CD4-positive, alpha-beta T cell treated with Interferon gamma for 1 hour (primary cell): ENCODE results near the gene RAP2C.

Experiments used
- DNase-seq: peaks from one replicate; pipeline ENCODE4 v3.0.0-alpha.2; 2020

The RAP2C gene

DNA sequence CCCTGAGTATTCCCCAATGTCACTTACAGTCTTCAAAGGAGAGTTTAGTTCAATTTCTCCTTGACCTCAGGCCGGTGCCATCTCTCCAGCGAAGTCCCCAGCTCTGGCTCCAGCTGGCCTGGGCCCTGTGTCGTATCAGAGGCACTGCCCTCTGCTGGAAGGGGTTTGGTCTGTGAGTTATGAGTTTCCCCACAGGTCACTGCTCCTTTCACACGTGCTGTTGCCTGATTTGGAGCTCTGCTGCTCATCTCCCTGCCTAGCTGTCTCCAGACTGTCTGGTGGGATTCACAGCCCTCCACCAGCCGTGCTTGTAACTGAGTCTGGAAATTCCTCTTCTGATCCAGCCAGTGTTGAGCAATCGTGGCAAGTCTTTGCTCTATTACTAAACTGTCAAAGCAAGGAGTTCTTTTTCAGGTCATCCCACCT is at the start of gene RAP2C:
TSS of gene RAP2C (minus strand) at position 105 of the 426 bp plus-strand sequence. CDS start 2,179 bp downstream, outside the sequence.
- DNase-seq, result peak; percentile 71

DNA sequence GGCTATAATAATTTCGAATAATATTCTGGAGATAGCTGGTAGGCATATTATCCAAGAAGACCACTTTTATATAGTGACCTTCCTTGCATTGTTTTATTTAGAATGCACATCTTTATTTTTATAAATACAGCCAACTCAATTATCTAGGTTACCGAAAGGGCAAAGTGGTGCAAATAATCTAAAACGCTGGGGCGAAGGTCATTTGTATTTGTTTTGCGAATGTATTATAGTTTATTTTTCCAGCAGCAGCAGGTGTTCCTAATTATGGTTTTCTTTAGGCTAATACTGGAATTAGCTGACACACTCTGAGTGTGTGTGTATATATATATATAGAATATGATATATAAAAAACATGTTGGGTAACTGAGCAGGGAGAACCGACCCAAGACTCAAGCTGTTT is 48.1 kb upstream of the RAP2C start:
- DNase-seq, result no peak

DNA sequence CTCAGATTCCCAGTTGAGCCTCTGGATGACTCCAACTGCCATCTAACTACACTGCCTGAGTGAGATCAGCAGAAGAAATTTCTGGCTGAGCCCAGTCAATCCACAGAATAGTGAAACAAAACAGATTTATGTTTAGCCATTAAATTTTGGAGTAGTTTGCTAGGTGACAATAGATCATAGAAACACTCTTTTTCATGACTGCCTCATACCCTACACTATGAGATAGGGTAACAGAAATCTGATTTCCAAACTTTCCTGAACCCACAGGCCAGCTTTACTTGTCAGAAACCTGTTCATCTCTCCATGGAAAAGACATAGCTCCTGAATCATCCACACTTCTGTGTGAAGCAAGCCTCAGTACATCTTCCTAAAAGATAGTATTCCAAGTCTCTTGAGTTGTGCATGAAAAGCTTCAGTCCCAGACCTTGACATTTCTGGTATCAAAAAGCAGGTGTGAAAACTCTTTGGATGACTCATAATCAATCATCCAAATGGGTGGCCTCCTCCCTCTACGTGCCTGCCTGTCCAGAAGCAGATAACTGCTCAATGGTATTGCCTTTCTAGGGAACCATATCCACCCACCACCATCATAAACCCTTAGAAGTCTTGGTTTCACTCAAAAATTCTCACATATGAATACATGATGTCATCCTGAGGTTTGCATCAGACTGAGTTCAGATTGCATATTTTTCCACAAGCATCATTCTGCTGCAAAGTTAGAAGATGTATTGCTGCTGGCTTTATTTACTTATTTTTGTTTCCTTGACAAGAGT is 47.5 kb upstream of the RAP2C start:
- DNase-seq, result no peak

DNA sequence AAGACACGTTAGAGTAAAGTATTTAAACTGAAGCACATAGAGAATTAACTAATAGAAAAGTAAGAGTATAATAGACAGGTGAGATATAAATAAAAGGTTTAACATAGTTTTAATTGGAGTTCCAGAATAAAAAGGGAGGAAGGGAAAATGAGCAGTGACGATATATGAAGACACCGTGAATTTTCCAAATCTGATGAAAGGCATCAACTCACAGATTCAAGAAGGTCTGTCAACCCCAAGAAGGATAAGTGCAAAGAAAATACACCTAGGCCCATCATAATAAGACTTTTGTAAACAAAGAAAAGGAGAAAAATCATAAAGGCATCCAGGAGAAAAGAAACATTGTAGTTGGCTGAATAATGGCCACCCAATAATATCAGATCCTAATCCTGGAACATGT is 43.9 kb upstream of the RAP2C start:
- DNase-seq, result no peak

DNA sequence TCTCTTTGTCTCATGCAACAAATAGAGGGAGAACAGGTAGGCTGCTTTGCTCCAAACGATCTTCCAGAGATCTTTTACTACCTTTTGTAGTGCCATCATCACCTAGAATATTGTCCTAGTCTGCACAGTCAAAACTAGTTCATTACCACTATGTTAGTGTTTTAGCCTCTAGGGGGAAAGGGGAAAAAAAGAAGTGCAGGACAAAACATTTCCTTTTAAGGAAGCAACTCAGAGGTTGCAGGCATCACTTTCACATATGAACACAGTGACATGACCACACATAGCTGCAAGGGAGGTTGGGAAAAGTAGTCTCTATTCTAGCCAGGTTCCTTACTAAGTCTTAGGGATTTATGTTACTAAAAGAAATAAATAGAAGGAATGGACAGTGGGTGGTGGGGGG is 39.3 kb upstream of the RAP2C start:
- no peak for DNase-seq

DNA sequence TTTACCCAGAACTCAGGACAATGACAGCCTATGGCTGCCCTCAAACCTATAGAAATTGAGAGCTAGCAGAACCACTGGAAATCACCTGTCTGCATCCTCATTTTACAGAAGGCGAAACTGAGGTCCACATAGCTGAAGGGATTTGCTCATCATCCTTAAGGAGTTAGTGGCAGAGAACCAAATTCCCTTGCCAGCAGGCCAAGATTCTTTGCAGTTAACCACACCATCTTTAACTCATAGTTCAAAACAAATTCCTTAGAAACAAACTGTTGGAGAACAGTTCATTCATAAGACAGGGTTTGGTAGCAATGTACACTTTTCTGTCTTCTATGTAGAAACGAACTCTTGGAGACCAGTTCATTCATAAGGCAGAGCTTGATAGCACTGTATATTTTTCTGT is 37.9 kb upstream of the RAP2C start:
- DNase-seq, result no peak

DNA sequence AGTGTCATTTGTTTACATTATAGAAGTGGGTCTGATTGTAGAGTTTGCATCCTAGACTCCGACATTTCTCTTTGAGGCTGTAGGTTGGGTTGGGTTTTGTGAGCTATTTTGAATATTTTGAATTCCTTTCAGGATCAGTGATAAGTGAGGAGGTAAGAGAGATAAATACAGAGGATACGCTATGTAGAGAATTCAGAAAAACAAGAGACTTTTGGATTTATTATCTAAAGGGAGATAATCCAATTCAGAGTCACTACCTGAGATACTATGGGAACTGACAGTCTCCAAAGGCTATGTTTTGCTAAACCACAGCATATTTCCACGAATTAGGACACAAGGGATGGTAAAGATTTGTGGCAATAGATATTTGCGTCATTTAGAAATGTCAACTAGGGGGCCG is 16.9 kb upstream of the RAP2C start:
- DNase-seq, result no peak

DNA sequence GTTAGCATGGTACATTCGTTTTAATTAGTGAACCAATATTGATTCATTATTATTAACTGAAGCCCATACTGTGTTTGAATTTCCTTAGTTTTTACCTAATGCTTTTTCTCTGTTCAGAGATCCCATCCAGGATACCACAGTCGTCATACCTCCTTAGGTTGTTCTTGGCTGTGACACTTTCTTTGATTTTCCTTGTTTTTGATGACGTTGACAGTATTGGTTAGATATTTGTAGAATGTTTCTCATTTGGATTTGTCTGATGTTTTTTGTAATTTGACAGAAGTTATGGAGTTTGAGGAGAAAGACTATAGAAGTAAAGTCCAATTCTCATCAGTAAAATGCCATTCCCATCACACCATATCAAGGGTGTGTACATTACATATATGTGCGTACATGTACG is 16.2 kb upstream of the RAP2C start:
- DNase-seq, result no peak

DNA sequence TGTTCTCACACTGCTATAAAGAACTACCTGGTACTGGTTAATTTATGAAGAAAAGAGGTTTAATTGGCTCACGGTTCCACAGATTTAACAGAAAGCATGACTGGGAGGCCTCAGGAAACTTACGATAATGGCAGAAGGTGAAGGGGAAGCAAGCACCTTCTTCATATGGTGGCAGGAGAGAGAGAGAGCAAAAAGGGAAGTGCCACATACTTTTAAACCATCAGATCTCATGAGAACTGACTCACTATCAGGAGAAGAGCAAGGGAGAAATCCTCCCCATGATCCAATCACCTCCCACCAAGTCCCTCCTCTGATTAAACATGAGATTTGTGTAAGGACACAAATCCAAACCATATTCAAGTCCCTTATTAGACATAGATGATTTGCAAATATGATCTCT is 12.3 kb upstream of the RAP2C start:
- no peak for DNase-seq

DNA sequence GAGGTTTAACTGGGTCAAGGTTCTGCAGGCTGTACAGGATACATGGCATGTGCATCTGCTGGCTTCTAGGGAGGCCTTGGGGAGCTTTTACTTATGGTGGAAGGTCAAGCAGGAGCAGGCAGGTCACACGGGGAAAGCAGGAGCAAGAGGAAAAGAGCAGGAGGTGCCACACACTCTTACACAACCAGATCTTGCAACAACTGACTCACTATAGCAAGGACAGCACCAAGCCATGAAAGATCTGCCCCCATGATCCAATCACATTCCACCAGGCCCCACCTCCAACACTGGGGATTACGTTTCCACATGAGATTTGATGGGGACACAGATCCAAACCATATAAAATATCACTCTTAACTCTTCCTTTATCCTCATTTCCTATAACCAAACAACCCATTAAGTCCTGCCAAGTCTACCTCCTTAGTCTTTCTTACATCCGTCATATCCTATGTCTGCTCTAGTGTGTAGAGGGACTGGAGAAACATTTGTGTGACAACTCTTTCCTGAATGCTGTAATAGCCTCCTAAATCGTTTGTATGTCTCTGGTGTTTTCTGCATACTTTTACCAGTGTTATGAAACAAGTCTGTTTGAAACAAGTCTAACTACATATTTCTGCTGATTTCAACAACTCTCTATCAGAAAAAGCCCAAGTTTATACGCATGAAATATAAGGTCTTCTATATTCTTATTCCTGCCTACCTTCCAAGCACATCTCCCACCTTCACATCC is 8.3 kb upstream of the RAP2C start:
- no peak for DNase-seq

DNA sequence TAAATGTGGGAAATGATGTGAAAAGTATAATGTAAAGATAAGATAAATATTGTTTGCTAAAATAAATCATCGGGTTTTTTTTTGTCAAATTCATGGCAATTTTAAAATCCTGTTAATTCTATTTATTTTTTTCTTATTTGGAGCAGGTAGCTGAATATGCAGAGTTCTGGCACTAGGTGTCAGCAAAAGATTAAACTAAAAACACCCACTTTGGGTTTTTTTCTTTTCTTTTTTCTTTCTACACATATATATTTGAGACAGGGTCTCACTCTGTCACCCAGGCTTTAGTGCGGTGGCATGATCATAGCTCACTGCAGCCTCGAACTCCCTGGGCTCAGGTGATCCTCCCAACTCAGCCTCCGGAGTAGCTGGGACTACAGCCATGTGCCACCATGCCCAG is 6.9 kb upstream of the RAP2C start:
- no peak for DNase-seq

DNA sequence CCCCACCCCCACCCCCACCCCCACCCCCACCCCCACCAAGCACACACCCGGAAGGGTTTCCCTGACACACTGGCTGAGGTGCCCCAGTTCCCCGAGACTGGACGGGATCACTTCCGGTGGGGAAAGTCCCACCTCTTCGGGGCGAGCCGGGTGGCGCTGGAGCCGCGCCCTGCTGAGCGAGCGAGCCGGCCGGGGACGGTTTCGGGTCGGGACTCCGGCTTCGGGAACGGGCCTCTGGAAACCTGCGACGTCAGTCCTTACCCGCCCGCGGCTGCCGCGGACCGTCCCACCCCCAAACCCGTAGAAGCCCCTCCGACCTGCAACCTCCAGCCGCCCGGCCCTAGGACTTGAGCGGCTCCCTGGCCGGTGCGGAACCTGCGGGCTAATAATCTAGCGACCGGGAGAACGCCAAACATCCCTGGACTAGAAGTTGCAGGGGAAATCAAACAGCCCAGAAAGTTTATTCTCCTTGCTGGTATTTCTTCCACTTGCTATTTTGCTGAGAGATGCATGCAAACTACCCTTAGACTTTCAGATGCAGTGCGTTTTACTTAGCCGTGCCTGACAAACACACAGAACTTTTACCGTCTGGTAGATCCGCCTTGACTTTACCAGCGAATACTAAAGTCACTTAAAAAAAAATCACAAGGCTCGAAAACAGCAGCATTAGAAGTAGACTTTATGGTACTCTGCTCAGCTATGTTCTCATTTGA is 991 bp downstream of the RAP2C start:
- peak; percentile 86 for DNase-seq

DNA sequence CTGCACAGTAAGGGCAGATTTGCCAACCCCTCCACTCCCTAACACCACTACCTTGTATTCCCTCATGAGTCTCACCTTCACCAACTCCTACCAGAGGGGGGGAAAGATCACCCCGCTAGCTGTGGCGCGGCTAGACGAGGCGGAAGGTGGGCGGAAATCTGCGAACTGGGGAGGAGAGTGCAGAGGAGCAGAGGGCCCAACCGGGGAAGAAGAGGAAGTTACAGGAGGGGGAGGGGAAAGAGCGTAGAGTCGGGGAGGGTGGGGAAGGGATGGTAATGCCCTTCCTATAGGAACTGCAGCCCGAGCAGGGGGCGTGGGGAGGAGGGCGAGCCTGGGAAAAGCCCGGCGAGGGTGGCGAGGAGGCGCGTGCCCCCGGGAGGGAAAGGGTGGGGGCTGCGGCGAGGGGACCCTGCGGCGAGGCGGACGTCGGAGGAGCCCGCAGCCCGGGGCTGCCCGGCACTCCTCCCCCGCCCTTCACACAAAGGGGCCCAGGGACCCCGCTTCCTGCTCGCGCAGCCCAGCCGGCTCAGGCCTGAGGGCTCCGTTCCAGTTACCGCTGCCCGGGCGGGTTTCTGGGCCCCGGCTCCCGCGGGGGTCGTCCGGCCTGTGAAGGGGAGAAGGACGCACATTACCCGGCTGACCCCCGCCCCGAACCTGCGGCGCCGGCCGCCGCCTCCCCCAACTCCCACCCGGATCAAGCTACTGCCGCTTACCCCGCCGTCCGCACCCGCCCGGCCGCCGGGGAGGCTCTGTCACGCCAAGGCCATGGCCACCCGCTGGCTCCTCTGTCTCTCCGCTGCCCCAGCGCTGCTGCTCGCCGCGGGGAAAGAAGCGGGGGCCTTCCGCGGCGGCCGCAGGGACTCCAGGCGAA is 1.8 kb downstream of the RAP2C start:
- DNase-seq, result peak; percentile 84

DNA sequence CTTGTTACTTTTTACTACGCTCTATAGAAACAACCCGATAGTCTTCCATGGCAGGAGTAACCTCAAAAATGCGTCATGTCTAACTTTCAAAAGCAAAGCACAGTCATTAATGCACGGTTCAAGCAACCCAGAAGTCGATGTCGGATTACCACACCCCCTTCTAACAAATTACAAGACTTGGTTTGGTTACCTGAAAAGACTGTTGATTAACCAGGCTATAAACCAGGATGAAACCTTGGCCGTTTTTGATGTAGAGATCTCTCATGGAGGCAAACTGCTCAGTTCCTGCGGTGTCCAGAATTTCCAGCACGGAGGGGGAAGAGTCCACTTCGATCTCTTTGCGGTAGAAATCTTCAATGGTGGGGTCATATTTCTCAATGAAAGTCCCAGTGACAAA is 2.4 kb downstream of the RAP2C start:
- peak; percentile 14 for DNase-seq

DNA sequence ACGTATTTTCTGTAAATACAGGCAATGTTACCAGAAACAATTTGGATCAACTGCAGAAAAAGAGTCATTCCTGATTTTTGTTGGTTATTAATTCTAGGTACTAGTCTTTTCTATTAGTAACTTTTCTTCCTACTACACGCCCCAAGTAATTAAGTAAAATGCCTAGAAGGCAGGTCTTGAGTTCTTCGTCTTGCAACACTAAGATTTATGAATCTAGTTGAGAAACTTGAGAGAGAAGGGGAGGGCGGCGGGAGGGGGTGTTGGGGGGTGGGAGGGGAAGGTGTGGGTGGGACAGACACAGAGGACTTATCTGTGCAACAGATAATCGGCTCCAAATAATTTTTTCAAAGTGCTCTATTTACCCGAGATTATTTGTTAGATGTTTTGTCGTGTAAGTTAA is 3.0 kb downstream of the RAP2C start:
- DNase-seq, result no peak

DNA sequence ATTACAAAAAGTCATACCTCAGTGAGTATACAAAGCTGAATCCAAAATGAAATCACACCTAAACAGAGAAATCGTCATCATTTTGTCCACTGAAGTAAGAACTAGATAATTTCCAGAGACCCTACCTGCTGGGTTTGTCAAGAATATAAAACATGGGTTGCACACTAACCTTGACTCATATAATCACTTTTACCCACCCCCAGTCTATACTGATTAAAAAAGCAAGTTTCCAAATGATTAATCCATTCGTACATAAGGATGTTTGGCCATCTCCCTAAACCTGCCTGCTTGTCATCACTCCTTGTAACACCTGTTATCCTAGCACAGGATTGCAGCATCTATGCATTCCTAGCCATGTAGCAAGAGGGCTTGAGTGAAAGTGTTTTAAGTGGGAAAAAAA is 4.7 kb downstream of the RAP2C start:
- no peak for DNase-seq

DNA sequence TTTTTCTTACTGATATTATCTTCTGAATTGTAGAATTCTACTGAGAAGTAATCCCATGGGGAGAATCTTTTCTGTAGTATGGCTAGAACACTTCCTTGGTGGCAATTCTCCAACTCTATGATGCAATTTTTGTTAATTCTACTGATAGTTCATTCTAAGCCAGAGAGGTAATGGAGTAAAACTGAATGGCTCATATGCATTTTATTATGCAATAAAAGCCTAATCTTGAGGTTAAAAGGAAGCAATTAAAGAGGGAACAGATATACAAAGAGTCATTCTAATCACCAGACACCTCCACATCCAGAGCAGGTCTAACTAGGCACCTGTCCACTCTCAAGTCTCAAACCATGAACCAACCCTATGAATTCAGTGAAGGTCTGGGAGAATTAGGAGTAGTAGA is 9.7 kb downstream of the RAP2C start:
- DNase-seq, result no peak

DNA sequence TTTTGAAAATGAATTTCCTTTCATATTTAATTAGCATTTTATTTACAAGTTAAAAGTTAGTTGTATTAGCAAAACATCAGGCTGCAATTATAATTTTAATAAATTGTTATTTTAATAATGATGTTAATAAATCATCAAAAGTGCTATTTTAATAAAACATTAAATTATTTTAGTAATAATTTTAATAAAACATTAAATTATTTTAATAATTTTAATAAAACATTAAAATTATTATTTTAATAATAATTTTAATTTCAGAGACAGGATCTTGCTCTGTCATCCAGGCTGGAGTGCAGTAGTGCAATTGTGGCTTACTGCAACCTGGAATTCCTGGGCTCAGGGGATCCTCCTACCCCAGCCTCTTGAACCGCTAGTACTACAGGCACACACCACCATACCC is 10.8 kb downstream of the RAP2C start:
- no peak for DNase-seq

DNA sequence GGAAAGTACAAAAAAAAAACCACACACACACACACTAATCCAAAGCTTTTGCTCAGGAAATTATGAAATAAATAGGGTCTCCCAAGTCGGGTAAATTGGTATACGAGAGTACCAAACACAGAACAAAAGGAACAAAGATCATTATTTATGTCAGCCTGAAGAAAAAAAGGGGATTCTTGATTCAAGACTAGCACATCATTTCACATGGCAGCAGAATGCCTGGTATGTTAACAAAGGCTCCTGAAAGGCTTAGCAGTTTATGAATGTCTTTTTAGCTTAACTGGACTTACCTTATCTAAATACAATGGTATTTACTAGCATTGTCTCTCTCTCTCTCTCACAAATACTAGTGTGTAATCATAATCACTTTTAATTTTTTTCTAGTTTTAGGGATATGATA is 11.3 kb downstream of the RAP2C start:
- DNase-seq, result no peak

DNA sequence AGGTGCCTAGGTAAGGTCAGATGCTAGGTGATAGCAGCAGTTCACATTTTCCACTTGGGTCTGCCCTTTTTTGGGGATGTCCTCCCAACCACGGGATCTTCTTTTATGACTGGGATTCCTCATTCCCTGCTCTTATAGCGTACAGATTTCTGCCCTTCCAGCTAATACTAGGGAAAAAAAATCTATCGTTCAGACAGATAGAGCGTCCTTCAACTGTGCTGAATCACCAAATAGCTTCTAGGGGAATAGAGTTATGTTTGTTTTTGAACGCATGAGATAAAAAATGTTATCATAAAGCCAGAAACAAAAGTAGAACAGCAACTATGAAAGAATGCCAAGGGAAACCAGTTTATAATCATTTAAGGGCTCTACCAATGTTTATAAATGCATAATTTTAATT is 13.0 kb downstream of the RAP2C start:
- no peak for DNase-seq

DNA sequence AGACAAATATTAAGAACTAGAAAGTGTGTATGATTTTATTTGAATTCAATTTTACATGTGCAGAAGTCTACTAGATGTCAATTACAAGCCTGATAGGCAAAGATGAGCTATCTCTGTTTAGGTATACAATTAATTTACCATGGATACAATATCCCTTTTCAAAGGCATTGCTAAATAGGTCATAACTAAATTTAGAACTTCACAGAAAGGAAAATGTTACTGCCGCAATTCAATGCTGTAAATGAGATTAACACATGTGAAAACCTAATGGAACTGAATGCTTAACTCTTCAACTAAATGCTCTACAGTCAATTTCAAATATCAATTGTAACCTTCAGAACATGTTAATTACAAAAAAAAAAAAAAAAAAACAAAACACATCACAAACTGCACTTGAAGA is 14.6 kb downstream of the RAP2C start:
- no peak for DNase-seq

DNA sequence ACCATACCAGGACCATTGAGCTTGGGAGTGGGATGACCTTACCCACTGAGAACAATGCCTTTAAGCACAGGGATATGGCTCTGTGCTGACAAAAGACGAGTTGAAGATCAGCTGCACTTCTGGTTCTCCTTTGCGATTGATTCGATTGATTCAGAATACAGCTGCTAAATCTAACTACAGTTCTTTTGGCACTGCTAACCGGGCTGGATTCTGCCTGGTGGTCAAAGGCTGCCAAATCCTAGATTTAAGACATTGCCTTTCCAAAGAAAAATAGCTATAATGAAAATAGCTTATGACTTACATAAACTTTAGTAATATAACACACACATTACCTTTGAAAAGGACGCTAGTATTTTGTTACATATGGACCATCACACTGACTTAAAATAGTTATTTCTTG is 18.3 kb downstream of the RAP2C start:
- no peak for DNase-seq

DNA sequence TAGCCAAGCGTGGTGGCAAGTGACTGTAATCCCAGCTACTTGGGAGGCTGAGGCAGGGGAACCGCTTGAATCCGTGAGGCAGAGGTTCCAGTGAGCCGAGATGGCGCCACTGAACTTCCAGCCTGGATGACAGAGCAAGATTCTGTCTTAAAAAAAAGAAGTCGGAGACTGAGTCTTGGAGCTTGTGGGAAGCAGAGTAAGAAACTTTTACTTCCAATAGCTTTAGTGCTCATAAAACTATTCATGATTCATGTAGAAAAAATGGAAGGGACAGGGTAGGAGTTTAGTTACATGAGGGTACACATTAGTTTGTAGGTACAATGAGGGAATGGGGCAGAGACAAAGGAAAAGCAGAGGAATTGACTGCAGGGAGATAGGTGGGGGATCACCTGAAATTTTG is 19.3 kb downstream of the RAP2C start:
- no peak for DNase-seq
